NCI-H2081 (cell line): Measurements from ENCODE around the gene CDH22.

Source experiments
- DNase-seq, 2 experiments: peaks; one replicate each; lab custom pipeline; 2025; lab: John Stamatoyannopoulos, UW

Gene CDH22

DNA sequence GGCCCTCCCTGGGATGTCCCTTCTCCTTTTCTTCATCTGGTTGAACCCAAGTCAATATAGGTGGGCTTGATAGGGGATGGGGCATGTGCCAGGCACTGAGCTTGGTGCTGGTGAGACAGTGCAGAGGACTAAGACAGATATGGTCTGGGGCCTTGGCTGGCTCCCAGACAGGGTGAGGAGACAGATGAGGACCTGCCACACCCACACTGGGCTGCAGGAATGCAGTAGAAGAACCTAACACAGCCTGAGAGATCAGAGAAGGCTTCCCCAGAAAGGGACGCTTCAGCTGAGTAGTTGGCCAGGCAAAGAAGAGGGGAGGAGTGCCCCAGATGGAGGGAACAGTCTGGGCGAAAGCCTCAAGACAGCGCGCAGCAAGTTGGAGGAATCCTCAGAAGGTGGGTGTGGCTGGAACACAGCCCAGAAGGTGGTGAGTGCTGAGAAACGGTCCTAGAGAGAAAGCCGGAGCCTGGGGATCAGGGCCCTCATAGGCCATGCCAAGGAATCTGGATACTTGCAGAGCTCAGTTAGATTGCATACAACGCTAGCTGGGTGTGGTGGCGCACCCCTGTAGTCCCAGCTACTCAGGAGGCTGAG is 163.8 kb downstream of the CDH22 start:
- no peak for DNase-seq

DNA sequence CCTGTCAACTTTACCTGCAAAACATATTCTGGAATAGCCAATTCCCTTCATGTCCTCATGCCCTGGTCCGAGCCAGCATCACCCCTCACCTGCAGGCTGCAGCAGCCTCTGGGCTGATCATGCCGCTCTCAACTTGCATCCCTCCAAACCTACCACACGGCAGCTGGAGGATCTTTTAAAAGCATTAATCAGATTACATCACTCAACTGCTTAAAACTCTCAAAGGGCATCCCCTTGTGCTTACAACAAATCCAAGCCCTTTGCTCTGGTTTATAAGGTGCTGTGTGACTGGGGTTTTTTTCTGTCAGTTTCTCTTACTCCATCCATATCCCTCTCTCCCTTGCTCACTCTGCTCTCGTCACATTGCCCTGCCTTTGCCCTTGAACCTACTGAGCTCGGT is 166.2 kb downstream of the CDH22 start:
- no peak for DNase-seq

DNA sequence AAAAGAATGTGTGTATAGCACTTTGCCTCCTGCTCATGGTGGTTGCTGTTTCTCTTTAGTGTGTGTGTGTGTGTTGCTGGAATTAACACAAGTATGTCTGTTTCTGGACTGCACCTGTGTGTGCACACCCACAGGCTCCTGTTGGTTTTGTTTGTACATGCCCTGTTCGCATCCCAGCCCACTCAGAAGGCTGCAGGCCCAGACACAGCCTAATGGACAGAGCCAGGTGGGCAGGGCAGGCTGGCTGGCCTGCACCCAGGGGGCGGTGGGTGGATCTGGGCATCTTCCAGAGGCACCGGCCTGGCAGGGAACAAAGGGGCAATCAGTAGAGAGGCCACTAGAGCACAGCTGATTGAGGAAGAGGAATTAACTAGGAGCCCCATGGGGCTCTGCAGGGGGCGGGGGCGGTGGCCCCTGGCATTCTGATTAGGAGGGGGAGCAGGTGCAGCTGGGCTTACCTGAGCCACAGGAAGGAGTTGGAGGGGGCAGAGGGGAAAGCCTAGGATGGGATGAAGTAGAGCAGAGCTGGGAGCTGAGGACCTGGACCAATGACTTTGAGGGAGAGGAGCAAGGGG is 168.3 kb downstream of the CDH22 start:
- peak; percentile 90 to 96 for DNase-seq

DNA sequence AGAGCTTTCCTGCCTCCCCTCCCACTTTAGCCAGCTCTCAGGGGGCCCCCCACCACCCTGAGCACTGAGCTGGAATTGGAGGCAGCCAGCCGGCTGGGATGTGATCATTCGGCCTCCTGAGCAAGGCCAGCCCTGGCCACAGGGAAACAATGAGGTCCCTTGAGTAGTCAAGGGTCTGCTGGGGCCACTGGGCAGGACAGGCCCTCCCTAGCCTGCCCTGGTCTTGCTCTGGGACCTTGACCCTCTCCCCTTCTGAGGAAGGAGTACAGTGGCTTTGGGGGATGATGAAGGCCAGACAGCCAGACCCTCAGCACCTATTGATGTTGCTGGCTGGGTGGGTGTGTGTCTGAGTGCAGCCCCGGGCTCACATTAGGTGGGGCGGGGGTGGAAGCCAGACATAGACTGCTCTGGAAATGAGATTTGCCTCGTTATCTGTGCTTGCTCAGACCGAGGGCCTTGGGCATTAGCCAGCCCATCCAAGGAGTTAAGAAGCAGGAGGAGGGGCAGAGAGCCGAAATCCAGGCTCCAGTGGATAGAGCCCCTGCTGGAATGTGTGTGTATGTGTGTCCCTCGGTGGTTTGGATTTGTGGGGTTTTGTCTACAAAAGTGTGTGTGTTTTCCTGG is 168.9 kb downstream of the CDH22 start:
- peak in 1 of 2 experiments; percentile 51 for DNase-seq

DNA sequence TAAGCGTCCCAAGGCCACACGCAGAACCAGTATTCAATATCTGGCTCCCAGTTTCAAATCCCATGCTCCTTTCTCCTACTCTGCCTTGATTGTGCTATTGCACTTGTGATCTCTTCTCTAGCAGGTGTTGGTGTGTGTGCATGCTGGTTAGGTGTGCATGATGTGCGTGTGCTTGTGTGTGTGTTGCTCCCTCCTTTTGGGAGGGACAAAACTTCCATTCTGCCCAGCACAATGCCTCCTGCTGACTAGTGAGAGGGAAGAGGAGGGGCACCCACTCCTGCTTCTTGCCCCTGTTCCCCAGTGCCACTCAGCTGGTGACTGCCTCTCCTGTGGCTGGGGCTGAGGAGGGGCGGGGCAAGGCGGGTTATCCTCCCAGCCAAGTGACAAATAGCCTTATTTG is 170.5 kb downstream of the CDH22 start:
- no peak for DNase-seq

DNA sequence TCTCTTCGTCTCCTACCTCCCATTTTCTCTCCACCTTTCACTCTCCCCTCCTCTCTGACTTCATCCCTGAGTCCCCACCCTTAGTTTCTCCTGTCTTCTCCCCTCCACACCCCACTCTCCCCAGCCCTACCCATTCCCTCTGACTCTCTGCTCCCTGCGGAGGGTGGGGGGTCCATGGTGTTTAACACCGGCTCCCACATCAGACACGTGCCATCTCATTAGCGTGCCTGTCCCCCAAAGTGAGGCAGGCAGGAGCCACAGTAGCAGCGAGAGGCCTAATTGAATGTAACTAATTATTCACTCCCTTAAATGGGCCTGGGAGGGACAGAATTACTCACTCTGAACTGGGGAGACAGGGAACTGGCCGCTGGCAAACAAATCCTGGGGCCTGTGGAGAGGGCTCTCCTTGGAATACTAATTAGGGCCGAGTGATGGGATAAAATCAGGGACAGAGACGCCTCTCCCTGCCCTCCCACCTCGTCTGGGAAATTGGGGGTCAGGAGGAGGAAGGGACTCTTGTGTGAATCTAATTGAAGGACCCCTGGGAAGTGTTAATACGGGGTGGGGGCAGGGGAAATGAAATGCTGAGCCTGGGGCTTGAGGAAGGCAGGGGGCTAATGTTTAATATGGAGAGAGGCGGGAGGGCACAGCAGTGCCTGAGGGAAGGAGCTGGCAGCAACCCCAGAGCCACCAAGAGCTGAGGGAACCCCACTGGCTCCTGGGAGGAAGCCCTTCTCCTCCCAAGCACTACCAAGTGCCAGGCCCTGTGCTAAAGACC is 172.3 kb downstream of the CDH22 start:
- peak; percentile 17 to 74 for DNase-seq

DNA sequence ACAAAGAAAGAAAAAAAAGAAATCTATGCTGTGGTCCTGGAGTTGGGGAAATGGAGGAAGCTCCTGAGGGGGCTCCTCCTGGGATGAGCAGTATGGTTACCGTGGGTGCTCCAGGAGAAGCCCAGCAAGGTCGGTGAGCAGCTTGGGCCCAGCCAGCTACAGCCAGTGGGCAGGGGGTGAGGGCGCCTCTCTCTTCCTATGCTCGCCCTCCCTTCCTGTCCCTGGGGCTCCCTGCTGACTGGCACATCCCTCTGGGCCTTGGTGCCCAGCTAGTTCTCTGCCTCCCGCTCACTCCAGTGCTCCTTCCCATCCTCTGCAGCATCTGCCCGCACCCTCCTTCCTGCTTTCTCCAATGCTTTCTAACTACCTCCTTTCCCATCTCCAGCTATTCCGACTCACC is 173.6 kb downstream of the CDH22 start:
- DNase-seq = no peak

DNA sequence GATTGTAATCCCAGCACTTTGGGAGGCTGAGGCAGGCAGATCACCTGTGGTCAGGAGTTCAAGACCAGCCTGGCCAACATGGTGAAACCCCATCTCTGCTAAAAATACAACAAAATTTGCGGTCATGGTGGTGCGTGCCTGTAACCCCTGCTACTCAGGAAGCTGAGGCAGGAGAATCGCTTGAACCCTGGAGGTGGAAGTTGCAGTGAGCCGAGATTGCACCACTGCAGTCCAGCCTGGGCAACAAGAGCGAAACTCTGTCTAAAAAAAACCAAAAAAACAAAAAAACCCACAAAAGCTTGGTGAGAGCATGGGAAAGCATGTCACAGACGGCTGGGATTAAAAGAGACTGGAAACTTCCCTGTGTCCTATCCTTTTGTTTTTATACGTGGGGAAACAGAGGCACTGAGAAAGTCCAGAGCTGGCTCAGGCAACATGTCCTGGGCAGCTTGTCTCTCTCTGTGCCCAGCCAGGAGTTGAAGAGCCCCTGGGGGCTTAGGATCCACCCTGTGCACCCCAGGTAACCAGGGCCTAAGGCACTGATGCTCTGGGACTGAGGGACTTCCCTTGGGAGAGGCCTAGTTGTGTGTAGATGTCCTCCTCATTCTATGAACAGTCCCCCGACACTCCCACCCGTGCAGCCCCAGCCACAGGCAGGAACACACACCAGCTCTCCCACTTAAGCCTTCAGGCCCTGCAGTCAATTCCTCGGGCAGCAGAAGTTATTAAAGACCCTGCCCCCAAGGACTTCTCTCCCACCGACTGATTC is 174.2 kb downstream of the CDH22 start:
- DNase-seq = no peak

DNA sequence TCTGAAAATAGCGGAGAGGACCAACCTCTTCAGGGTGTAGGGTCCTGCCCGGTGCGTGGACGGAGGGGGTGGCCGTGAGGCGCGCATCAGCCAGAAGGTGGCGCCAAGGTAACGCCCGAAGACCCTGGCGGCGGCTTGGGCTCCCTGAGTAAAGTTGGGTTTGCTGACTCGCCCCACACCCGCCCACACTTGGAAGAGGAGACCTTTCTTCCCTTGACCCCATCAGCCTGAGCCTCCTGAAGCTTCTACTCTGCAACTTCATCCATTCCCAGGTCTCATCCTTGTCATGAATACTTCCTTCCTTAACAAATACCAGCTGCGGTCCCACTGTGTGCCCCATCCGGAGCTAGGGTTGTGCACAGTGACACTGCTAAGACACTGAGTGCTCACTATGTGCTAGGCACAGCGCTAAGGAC is 175.6 kb downstream of the CDH22 start:
- peak; percentile 60 to 73 for DNase-seq

DNA sequence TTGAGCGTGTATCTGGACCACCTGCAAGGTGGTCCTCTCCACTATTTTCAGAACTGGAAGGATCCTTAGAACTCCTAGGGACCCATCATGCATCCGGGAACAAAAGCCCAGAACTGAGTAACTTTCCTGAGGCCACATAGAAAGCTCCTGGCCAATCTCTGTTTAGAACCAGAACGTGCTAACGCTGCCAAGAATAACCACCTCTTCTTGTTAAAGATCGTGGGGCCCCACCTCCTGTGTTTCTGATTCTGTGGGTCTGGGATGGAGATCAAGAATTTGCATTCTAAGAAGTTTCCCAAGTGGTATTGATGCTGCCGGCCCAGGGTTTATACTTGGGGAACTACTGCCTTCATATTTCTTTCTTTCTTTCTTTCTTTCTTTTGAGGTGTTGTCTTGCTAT is 176.9 kb downstream of the CDH22 start:
- no peak for DNase-seq

DNA sequence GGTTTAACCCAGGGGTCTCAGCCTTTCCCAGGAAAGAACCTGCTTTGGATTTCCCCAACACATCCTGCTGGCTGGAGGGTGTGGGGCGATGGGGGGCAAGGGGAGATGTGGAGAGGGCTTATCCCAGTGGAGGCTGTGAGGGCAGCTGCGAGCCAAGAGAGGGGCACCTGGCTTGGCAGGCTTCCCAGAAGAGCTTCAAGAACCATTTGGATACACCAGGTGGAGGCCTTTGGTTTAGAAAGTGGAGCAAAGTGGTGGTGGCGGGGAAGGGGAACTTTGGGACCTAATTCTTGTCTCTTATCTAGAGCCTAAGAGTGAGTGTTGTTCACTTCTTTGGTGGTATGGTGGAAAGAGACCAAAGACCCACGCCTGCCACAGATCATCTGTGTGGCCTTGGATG is 177.8 kb downstream of the CDH22 start:
- peak in 1 of 2 experiments; percentile 70 for DNase-seq

DNA sequence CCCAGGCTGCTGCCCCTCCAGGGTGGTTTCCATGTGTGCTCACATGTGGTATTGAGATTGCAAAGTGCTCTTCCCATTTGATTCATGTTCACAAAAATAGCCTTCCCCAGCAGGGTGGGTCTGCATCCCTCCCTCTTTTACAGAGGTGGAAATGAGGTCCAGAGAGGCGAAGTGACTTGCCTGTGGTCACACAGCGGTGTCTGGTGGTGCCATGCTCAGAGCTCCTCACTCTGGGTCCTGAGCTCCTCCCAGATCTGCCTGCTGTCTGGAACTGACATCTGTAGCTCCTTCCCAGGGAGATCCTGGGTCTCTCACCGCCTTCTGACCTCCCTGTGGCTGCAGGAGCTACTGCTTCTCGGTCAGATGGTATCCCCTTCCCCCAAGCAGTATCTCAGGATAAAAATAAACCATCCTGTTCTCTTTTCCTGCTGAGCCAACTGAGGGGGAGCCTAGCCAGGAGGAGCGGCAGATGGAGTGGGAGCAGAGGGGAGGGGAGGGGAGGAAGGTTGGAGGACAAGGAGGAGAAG is 178.3 kb downstream of the CDH22 start:
- DNase-seq = peak in 1 of 2 experiments; percentile 51

DNA sequence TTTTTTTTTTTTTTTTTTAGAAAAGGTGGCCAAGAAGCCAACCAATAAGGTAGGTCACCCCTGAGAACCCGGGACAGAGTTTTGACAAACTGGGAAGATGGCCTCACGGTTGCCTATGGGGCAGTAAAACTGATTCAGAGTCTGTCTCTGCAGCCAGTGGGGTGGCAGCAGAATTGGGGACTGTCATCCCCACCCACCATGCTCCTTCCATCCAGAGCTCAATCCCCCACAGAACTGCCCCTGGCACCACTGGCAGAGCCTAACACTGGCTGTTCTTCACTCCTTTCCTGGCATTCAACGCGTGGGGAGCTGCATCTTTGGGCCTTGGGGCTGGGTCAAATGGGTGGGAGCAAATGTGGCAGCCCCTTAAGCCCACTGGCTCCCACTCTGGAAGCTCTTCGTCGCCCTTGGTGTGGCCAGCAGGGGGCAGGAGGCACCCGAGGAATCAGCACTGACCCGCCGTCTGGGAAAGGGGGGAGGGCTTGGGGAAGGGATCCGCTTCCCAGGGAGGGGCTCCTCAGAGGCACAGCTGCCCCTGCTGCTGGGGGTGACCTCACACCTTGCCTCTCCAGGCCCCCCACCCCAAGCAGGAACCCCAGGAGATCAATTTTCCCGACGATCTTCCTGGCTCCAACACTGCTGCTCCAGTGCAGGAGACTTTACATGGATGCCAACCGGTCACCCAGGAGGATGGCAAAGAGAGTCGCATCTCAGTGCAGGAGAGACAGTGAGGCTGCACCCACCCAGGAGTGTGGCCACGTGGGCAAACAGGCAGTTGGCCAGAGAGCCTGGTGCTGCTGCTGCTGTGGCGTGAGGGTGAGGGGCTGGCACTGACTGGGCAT is 179.8 kb downstream of the CDH22 start:
- DNase-seq = peak; percentile 39 to 48

DNA sequence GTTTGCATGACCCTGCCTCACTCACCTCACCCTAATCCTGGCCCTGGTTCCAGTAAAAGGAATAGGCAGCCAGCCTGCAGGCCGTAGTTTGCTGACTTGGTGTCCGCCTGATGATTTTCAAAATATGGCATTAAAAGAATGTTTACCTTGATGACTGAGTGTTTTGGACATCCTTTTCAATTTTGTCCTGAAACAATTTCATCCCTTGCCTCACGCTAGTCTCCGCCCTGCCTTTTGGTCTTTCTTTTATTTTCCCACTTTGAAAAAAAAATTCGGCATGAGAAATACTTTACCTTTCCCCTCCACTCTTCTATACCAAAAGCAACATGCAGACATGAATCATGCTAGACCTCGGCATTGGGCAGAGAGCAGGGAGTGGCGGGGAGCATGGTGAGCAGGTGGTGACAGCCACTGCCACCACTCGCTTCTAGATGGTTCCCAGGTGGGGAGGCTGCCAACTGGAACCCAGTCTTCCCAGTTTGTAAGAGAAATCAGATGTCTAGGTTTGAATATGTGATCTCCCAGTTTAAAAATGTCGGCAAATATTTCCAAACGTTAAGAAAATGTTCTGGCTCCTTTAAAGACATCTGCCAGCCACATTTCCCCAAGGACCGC is 180.8 kb downstream of the CDH22 start:
- DNase-seq = no peak

DNA sequence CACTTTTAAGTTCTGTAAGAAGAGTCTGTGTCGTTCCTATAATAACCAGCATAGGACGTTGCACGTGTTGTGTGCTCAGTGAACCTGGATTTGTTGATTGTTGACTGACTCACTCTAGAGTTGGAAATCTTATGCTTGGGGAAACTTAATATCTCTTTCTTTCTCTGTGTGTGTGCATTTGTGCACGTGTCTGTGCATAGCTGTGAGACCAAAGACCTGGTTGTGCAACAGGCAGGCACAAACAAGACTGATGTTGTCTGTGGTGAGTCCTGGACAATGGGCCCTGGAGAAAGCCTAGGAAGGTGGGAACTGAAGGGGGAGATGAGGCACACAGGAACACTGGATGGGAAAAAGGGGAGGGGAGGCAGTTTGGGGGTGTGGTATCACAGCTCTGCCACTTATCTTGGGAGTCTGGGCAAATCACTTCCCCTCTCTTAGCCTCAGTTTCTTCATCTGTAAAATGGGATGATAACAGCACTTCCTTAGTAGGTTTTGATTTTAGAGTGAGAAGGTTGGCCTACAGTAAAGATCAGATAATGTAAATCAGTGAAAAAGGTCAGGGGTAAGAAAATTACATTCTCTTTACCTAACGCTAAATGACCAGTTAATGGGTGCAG is 181.8 kb downstream of the CDH22 start:
- DNase-seq = no peak
